Astrocyte of the cerebellum (primary cell): ENCODE data around the gene ADAD2.
A peak's percentile ranks its signal among the peaks of the same experiment; 100 is the strongest.

Source experiments
- DNase-seq: peaks from one replicate; pipeline ENCODE4 v3.0.0-alpha.2; 2011; ENCODE audit warnings: low read depth
- H3K4me3 ChIP-seq: 2 replicates; pipeline ENCODE4 v1.5.1; 2011; ENCODE audit warnings: mild to moderate bottlenecking, low read depth, low read length, moderate library complexity
- in situ Hi-C: cut with HindIII; loops from 2 replicates; pipeline ENCODE4 v1.10.0; 2017; ENCODE audit warnings: low sequenced_read_pairs
- TF ChIP-seq, protein P1 (sequence below): IDR thresholded peaks from 2 replicates; pipeline ENCODE4 v1.5.1; 2012; ENCODE audit warnings: low read length, low read depth, moderate library complexity, mild to moderate bottlenecking; ENCODE audit errors: missing control alignments

Gene ADAD2

DNA sequence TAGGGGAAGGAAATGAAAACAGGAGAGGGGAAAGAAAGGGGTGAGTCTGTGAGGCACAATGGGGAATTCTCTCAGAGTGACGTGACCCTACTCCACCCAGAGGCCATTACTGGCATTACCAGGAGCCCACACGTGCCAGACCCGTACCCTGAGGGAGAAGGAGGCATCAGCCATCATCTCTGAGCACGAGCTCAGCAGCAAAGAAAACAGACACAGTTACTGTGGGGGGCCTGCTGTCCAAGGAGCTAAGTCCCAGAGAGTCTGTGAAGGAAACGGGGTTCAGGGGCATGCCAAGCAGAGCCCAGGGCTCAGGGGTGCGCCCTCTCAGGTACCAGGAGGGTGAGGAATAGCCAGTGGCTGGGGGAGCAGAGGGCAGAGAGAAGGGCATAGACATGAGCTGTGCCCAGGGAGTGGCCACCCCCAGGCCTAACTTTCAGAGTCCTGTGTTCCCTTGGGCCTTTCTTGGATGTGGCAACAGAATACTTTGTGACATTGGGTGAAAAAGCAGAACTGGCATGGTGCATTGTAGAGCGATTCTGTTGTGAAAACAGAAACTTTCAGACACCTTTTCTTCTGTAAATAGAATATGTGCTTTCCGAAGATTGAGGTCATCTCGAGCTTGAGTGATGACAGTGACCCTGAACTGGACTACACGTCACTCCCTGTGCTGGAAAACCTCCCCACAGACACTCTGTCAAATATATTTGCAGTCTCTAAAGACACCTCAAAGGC, 15.4 kb upstream of the ADAD2 start:
- in situ Hi-C loops = no loop called here
- DNase-seq = no peak
- TF ChIP-seq, protein P1, sequence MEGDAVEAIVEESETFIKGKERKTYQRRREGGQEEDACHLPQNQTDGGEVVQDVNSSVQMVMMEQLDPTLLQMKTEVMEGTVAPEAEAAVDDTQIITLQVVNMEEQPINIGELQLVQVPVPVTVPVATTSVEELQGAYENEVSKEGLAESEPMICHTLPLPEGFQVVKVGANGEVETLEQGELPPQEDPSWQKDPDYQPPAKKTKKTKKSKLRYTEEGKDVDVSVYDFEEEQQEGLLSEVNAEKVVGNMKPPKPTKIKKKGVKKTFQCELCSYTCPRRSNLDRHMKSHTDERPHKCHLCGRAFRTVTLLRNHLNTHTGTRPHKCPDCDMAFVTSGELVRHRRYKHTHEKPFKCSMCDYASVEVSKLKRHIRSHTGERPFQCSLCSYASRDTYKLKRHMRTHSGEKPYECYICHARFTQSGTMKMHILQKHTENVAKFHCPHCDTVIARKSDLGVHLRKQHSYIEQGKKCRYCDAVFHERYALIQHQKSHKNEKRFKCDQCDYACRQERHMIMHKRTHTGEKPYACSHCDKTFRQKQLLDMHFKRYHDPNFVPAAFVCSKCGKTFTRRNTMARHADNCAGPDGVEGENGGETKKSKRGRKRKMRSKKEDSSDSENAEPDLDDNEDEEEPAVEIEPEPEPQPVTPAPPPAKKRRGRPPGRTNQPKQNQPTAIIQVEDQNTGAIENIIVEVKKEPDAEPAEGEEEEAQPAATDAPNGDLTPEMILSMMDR = peak; percentile 66
- H3K4me3 ChIP-seq = no peak overlapping the region

DNA sequence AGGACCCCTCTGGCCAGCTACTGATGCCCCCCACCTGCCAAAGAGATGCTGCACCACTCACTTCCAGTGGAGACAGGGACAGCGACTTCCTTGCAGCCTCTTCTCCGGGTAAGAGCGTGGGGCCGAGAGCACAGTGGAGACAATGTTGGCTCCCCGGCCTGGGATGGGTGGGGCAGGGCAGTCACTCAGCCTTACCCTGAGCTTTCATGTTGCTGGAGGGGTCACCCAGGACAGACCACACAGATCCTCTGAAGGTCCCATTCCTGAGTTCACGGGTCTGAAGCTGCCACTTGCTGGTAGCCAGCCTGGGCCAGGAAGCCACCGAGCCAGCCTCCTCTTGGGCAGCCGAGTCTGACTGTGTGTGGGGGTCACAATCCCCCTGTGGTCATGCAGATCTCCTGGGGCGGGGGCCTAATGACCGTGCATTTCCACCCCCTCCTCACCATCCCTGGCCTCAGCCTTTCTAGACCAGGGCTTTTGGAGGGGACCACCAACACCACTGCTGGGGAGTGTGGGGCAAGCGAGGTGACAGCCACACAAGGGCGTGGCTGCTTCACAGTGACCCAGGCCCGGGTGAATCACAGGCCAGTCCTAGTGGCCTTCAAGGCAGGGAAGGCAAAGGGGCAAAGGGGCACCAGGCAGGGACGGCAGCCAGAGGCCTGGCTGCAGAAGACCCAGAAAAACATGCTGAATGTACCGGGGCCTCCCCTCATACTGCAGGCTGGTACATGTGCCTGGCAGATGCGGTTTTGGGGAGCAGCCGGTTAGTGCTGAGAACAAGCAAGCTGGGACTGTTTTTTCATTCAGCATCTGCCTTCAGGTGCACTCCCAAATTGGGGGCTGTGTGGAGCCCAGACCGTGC, 14.5 kb upstream of the ADAD2 start:
- no peak for DNase-seq
- H3K4me3 ChIP-seq = no peak overlapping the region
- in situ Hi-C loops = no loop called here
- TF ChIP-seq, protein P1 = no peak

DNA sequence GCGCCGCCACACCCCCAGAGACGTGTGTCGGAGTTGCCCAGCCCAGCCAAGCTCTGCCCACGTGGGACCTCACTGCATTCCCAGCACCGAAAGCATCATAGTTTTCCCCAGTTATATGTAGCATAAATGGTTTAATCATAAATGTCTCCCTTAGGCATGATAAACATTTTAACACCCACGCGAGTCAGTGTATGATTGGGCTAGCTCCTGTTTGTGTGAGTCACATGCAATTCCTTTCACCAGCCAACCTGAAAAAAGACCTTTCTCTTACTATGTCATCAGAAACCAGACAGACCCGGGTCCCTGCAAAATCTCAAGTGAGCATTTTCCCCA, 13.2 kb upstream of the ADAD2 start:
- DNase-seq = no peak
- TF ChIP-seq, protein P1 = no peak
- in situ Hi-C loops = no loop called here
- no peak overlapping the region for H3K4me3 ChIP-seq

DNA sequence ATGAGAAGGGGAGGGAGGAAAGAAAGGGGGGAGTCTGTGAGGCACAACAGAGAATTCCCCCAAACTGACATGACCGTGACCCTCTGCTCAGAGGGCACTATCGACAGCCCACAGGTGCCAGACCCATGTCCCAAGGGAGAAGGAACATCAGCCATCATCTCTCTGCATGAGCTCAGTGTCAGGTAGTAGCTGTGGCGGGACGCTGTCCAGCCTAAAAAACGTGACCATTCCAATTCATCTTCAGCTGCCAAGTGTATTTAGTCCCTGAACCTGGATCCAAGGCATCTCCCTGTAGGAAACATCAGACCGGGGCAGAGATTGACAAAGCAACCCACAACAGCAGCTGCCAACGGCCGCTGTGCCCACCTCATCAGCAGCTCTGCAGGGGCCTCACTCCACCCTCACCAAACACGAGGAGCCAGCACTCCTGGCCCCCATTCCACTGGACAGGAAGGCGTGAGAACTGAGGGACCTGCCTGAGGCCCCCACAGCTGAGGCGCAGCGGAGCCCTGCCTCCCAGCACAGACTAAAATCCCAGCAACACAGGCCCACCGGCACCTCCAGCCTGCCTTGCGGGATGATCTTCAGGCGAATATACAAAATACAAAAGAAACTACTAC, 12.7 kb upstream of the ADAD2 start:
- no peak overlapping the region for H3K4me3 ChIP-seq
- in situ Hi-C loops = no loop called here
- TF ChIP-seq, protein P1 = no peak
- DNase-seq = no peak

DNA sequence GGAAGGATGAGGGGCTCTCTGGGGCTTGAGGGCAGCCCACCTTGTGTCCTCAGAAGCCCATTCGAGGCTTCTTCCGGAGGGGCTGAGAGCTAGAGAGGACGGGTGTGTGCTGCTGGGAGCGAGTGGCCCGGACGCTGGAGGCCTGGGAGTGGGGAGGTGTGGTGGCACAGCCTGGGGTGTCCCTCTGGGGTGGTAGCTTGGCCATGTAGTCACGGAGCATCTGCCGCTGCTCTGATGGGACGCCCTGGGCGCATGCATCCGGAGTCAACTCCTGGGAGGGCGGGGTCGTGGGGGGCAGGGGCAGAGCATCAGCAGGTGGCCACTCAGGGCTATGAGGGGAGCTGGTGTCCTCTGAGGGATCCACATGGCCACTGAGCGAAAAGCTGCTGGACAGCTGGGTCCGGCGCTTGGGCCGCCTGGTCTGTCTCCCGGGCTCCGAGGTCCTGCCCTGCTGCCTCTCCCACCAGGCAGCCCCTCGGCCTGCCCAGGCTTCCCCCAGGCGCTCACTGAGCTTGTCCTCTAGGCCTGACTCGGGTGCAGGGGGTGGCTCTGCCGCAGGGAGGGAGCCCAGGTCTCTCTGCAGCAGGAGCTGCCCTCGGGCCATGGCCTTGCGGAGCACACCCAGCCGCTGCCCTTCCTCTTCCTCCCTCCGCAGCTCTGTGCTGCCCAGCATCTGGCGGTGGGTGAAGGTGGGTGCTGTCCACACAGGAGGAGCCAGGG, 11.9 kb upstream of the ADAD2 start:
- in situ Hi-C loops = no loop called here
- DNase-seq = no peak
- TF ChIP-seq, protein P1 = no peak
- no peak overlapping the region for H3K4me3 ChIP-seq

DNA sequence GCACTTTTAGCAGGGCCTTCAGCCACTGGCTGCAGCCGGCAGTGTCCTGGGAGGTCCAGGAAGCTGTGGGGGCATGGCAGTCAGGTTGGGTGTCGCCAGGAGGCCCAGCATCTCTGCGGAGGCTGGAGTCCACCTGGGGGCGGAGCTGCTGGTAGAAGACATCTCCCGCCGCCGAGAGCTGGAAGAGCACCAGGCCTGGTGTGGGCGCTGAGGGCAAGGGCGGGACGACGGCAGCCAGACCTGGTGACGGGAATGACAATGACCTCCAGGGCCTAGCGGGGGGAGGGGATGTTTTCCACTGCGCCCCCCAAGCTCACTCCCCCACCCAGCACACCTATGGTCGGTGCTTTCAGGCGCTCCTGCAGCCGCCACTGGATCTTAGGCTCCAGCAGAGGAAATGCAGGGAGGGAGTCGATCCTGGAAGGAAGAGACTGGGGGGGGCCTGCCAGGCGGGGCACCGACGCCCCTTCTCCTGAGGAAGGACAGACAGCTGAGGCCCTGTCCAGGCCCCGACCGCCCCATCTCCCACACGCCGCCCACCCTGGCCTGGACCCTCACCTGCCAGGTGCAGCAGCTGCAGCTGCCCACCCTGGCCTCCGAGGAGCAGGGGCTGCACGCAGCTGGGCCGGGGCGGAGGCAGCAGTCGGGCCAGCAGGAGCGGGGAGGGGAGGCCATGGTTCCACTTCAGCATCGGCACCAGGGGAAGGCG, 11.2 kb upstream of the ADAD2 start:
- H3K4me3 ChIP-seq = no peak overlapping the region
- TF ChIP-seq, protein P1 = no peak
- in situ Hi-C loops = no loop called here
- DNase-seq = no peak
